HepG2 (cell line): ENCODE measurements around the gene ARPC1A. TPM values are rescaled to one million over a fixed set of nuclear protein-coding genes. Genes with fewer than 3 reads are reported as not detected.
A peak's percentile ranks its signal among the peaks of the same experiment; 100 is the strongest.

ENCODE experiments used
- ATRX ChIP-seq: sonication (generic); formaldehyde crosslinking; IDR thresholded peaks from 2 replicates; pipeline ENCODE4 v1.4.0; 2020; ENCODE audit warnings: missing genetic modification reagents, borderline replicate concordance
- ETS1 ChIP-seq: sonication (generic); formaldehyde crosslinking; IDR thresholded peaks from 2 replicates; pipeline ENCODE4 v1.4.0; 2020; ENCODE audit warnings: missing genetic modification reagents
- FOXA3 ChIP-seq: IDR thresholded peaks from 2 replicates; pipeline ENCODE4 v1.6.1; 2016; ENCODE audit warnings: missing genetic modification reagents, missing compliant biosample characterization
- GLMP ChIP-seq: sonication (generic); formaldehyde crosslinking; IDR thresholded peaks from 2 replicates; pipeline ENCODE4 v1.9.0; 2021; ENCODE audit warnings: missing genetic modification reagents, mild to moderate bottlenecking, borderline replicate concordance
- HOXA9 ChIP-seq: sonication (generic); formaldehyde crosslinking; IDR thresholded peaks from 2 replicates; pipeline ENCODE4 v1.8.1; 2022; ENCODE audit warnings: missing genetic modification reagents, mild to moderate bottlenecking, moderate library complexity, borderline replicate concordance
- HOXD1 ChIP-seq: sonication (generic); formaldehyde crosslinking; IDR thresholded peaks from 2 replicates; pipeline ENCODE4 v1.5.0; 2020; ENCODE audit warnings: missing genetic modification reagents
- MEIS1 ChIP-seq: sonication (generic); formaldehyde crosslinking; IDR thresholded peaks from 2 replicates; pipeline ENCODE4 v1.9.0; 2021; ENCODE audit warnings: mild to moderate bottlenecking, missing genetic modification reagents, moderate library complexity, borderline replicate concordance
- PPARG ChIP-seq: conservative IDR thresholded peaks from 2 replicates; pipeline ENCODE4 v1.6.1; 2016; ENCODE audit warnings: missing biosample characterization, missing genetic modification reagents
- RCOR2 ChIP-seq: IDR thresholded peaks from 2 replicates; pipeline ENCODE4 v1.6.1; 2016; ENCODE audit warnings: missing biosample characterization, missing genetic modification reagents
- RFX5 ChIP-seq: IDR thresholded peaks from 2 replicates; pipeline ENCODE4 v1.6.1; 2011; ENCODE audit warnings: low read depth, low read length, improper control_type of control experiment
- SETDB1 ChIP-seq: sonication (generic); formaldehyde crosslinking; IDR thresholded peaks from 2 replicates; pipeline ENCODE4 v1.5.1; 2020; ENCODE audit warnings: missing genetic modification reagents, mild to moderate bottlenecking, borderline replicate concordance
- UBTF ChIP-seq: sonication (generic); formaldehyde crosslinking; IDR thresholded peaks from 2 replicates; pipeline ENCODE4 v1.4.0; 2020; ENCODE audit warnings: mild to moderate bottlenecking, missing genetic modification reagents
- ZFP62 ChIP-seq: sonication (generic); formaldehyde crosslinking; IDR thresholded peaks from 2 replicates; pipeline ENCODE4 v1.4.0; 2020; ENCODE audit warnings: missing genetic modification reagents
- ZKSCAN1 ChIP-seq: fragments of 150-350 bp; IDR thresholded peaks from 2 replicates; pipeline ENCODE4 v1.6.1; 2014; ENCODE audit warnings: low read length
- ZMAT5 ChIP-seq: sonication (generic); formaldehyde crosslinking; IDR thresholded peaks from 2 replicates; pipeline ENCODE4 v1.5.0; 2020; ENCODE audit warnings: mild to moderate bottlenecking, low read depth, missing genetic modification reagents, borderline replicate concordance
- ZNF160 ChIP-seq: sonication (generic); formaldehyde crosslinking; IDR thresholded peaks from 2 replicates; pipeline ENCODE4 v1.8.0; 2022; ENCODE audit warnings: mild to moderate bottlenecking, inconsistent platforms, missing genetic modification reagents
- ZNF24 ChIP-seq: fragments of 450-650 bp; IDR thresholded peaks from 2 replicates; pipeline ENCODE4 v1.6.1; 2017; ENCODE audit warnings: antibody characterized with exemption, mild to moderate bottlenecking
- ZNF337 ChIP-seq: sonication (generic); formaldehyde crosslinking; IDR thresholded peaks from 2 replicates; pipeline ENCODE4 v1.5.1; 2020; ENCODE audit warnings: missing genetic modification reagents, low read depth, mild to moderate bottlenecking, borderline replicate concordance
- ZNF33B ChIP-seq: sonication (generic); formaldehyde crosslinking; IDR thresholded peaks from 2 replicates; pipeline ENCODE4 v1.5.1; 2020; ENCODE audit warnings: mild to moderate bottlenecking, missing genetic modification reagents
- ZNF512B ChIP-seq: sonication (generic); formaldehyde crosslinking; IDR thresholded peaks from 2 replicates; pipeline ENCODE4 v1.5.1; 2020; ENCODE audit warnings: missing genetic modification reagents, mild to moderate bottlenecking, borderline replicate concordance
- ZNF552 ChIP-seq: sonication (generic); formaldehyde crosslinking; IDR thresholded peaks from 2 replicates; pipeline ENCODE4 v1.9.0; 2022; ENCODE audit warnings: missing genetic modification reagents, mild to moderate bottlenecking, borderline replicate concordance
- ZNF775 ChIP-seq: sonication (generic); formaldehyde crosslinking; IDR thresholded peaks from 2 replicates; pipeline ENCODE4 v1.4.0; 2020; ENCODE audit warnings: missing genetic modification reagents, mild to moderate bottlenecking, moderate library complexity, borderline replicate concordance
- polyA plus RNA-seq, 8 experiments: library from polyadenylated mRNA; depleted of rRNA in 3 of 8; stranded (reverse) in 7 of 8; unstranded in 1 of 8; fragments of >200 nt; fragmentation: Illumina TruSeq in 4 of 8; extraction: Trizol in 4 of 8; gene quantifications; 2 replicates each; pipeline versions ENCODE4 v1.2.1 to v1.2.3, GENCODE V29; 2011 to 2016; ENCODE audit warnings: low read depth in 4 of 8, missing spikeins in 1 of 8, mixed read lengths in 1 of 8; ENCODE audit not compliant: insufficient read depth in 1 of 8
- total RNA-seq, 5 experiments: library from RNA; depleted of rRNA; stranded (reverse); fragments of >200 nt; fragmentation: Illumina TruSeq; extraction: Trizol; gene quantifications; 2 replicates each; pipeline ENCODE4 v1.2.3, GENCODE V29; 2016; ENCODE audit warnings: low read depth in 1 of 5

ARPC1A gene
- total and polyA plus RNA-seq, 2 of the 13 experiments (the other 11 are each of a cell fraction or from before 2014, with no cell fraction given), result 44.3 to 88.5 TPM

GRCh38 chr7:99375070-99375807 lies 49.5 kb downstream of the ARPC1A start (continued):
- no peak for TF ChIP-seq ATRX (CRISPR knock-in tag)
- TF ChIP-seq RFX5, result 0 out of 2 replicates have a peak, but pooled peaks have one; percentile 13
- no peak; the same call in 1 of the 2 replicates for TF ChIP-seq MEIS1 (CRISPR knock-in tag)
- TF ChIP-seq ZNF552, result no peak
- no peak for TF ChIP-seq SETDB1 (CRISPR knock-in tag)
- TF ChIP-seq ZKSCAN1, result no peak
- TF ChIP-seq PPARG (CRISPR knock-in tag), result peak; percentile 19; the same call in 1 of the 2 replicates
- TF ChIP-seq ZNF775, result no peak
- no peak for TF ChIP-seq ETS1
- no peak for TF ChIP-seq HOXD1 (CRISPR knock-in tag)
- no peak for TF ChIP-seq ZNF24
- peak; percentile 60 for TF ChIP-seq UBTF (CRISPR knock-in tag)
- TF ChIP-seq ZNF33B (CRISPR knock-in tag), result no peak
- no peak for TF ChIP-seq ZNF160 (CRISPR knock-in tag)
- no peak for TF ChIP-seq GLMP
- no peak for TF ChIP-seq RCOR2 (CRISPR knock-in tag)
- TF ChIP-seq ZNF512B (CRISPR knock-in tag), result no peak
- no peak for TF ChIP-seq HOXA9 (CRISPR knock-in tag)
- no peak for TF ChIP-seq ZNF337
- no peak for TF ChIP-seq ZFP62 (CRISPR knock-in tag)
- no peak for TF ChIP-seq ZMAT5 (CRISPR knock-in tag)
- TF ChIP-seq FOXA3 (CRISPR knock-in tag), result no peak
